Loucy (cell line): Measurements from ENCODE around the gene DLG2.

Experiments
- CTCF ChIP-seq: fragments of 200-600 bp; sonication (generic); conservative IDR thresholded peaks from 2 replicates; pipeline ENCODE4 v1.5.1; 2014; ENCODE audit warnings: mild to moderate bottlenecking, antibody characterized with exemption, low read length
- EZH2phosphoT487 ChIP-seq: fragments of 200-600 bp; IDR thresholded peaks from 2 replicates; pipeline ENCODE4 v1.6.1; 2018; ENCODE audit warnings: antibody characterized with exemption, mild to moderate bottlenecking, moderate library complexity, borderline replicate concordance

- TF ChIP-seq CTCF (no peak), EZH2phosphoT487 (no peak)
Observed at GRCh38 chr11:83510530-83511460, 2116.3 kb downstream of the DLG2 start.
